Activated CD4-positive, alpha-beta T cell treated with anti-CD3 and anti-CD28 coated beads, Interleukin-2, amount 10 ng/mL, durations not matched to agents 24 days and 14 days (primary cell): ENCODE results near the gene PLAU. TPM values are rescaled to one million over a fixed set of nuclear protein-coding genes. Genes with fewer than 3 reads are reported as not detected.
A peak's percentile ranks its signal among the peaks of the same experiment; 100 is the strongest.

Experiments used
- DNase-seq: peaks from one replicate; pipeline ENCODE4 v3.0.0; 2022
- H3K27ac Mint-ChIP-seq: one replicate; pipeline ENCODE4 v1.8.0; 2022; ENCODE audit warnings: mild to moderate bottlenecking, mixed read lengths
- H3K27me3 Mint-ChIP-seq: one replicate; pipeline ENCODE4 v1.8.0; 2022; ENCODE audit warnings: mixed read lengths
- H3K36me3 Mint-ChIP-seq: one replicate; pipeline ENCODE4 v1.8.0; 2022; ENCODE audit warnings: low read depth, mild to moderate bottlenecking, mixed read lengths
- H3K4me1 Mint-ChIP-seq: one replicate; pipeline ENCODE4 v1.8.0; 2021; ENCODE audit warnings: mixed read lengths
- H3K4me3 Mint-ChIP-seq: one replicate; pipeline ENCODE4 v1.8.0; 2022; ENCODE audit warnings: mild to moderate bottlenecking, moderate library complexity, mixed read lengths
- H3K9me3 Mint-ChIP-seq: one replicate; pipeline ENCODE4 v1.8.0; 2021; ENCODE audit warnings: mixed read lengths
- intact Hi-C: fragments of 100-400 bp; cut with micrococcal nuclease; formaldehyde crosslinking; loops from one replicate; pipeline ENCODE4 v1.15.1; 2023
- total RNA-seq: library from RNA; stranded (reverse); gene quantifications from 2 replicates; pipeline ENCODE4 v1.2.3, GENCODE V29; 2022

Gene PLAU
- total RNA-seq = 0.57 and 0.72 TPM in 2 replicates

DNA sequence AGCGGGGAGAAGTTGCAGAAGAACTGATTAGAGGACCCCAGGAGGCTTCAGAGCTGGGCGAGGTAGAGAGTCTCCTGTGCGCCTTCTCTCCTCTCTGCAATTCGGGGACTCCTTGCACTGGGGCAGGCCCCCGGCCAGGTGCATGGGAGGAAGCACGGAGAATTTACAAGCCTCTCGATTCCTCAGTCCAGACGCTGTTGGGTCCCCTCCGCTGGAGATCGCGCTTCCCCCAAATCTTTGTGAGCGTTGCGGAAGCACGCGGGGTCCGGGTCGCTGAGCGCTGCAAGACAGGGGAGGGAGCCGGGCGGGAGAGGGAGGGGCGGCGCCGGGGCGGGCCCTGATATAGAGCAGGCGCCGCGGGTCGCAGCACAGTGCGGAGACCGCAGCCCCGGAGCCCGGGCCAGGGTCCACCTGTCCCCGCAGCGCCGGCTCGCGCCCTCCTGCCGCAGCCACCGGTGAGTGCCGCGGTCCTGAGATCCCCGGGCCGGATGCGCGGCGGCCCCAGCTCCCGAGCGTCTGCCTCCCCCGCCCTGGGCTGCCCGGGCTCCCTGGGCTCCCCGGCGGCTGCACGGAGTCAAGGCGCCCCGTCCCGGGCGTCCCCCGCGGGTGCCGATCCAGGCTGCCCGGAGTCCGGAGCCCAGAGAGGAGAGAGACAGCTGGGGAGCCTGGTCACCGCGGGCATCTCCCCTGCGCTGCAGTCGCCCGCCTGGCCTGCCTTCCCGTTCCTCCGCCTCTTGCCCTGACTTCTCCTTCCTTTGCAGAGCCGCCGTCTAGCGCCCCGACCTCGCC lies at the start of gene PLAU:
Gene PLAU, plus strand, starts transcription at position 369 of the 789 bp plus-strand sequence. CDS start 424 bp downstream, outside the sequence.
- intact Hi-C loops = loop anchor here (1.0 to 5.0 kb wide), 3 partner anchors 11 to 46 kb away; no protein-coding TSS in a partner anchor
- peaks cover 40% of the 10 kb centered on the region for H3K27me3 Mint-ChIP-seq

DNA sequence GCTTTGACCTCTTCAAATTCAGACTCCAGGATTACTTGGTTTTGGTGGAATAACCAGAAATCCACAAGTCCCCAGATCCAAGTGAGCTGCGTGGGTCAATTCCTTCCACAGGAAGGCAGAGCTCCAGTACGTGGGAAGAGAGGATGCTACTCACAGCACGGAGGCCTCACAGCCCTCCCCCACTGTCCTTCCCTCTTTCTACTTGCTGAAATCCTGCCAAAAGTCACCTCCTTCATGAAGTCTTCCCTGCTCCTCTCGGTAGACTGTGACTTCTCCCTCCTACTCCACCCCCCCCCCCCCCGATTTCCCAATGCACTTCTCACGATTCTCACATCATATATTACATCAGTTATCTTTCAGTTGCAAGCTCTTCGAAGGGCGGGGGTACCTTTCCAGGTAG lies 48.9 kb upstream of the PLAU start:
- H3K27me3 Mint-ChIP-seq = no peaks in the 10 kb centered on the region
- no peaks in the 10 kb centered on the region for H3K9me3 Mint-ChIP-seq
- H3K36me3 Mint-ChIP-seq = peaks cover 35% of the 10 kb centered on the region
- H3K4me1 Mint-ChIP-seq = peaks cover 73% of the 10 kb centered on the region
- no peak overlapping the region for H3K27ac Mint-ChIP-seq
- DNase-seq = no peak
- H3K4me3 Mint-ChIP-seq = no peak overlapping the region
- intact Hi-C loops = no loop called here

More for the DNA sequence above, at the start of gene PLAU:
- H3K27ac Mint-ChIP-seq = peak within 1 kb of the TSS; percentile 81
- peak within 1 kb of the TSS; percentile 90 for H3K4me3 Mint-ChIP-seq
- no peaks in the 10 kb centered on the region for H3K36me3 Mint-ChIP-seq
- peak; percentile 84 for DNase-seq
- H3K9me3 Mint-ChIP-seq = no peaks in the 10 kb centered on the region
- peaks cover 42% of the 10 kb centered on the region for H3K4me1 Mint-ChIP-seq

DNA sequence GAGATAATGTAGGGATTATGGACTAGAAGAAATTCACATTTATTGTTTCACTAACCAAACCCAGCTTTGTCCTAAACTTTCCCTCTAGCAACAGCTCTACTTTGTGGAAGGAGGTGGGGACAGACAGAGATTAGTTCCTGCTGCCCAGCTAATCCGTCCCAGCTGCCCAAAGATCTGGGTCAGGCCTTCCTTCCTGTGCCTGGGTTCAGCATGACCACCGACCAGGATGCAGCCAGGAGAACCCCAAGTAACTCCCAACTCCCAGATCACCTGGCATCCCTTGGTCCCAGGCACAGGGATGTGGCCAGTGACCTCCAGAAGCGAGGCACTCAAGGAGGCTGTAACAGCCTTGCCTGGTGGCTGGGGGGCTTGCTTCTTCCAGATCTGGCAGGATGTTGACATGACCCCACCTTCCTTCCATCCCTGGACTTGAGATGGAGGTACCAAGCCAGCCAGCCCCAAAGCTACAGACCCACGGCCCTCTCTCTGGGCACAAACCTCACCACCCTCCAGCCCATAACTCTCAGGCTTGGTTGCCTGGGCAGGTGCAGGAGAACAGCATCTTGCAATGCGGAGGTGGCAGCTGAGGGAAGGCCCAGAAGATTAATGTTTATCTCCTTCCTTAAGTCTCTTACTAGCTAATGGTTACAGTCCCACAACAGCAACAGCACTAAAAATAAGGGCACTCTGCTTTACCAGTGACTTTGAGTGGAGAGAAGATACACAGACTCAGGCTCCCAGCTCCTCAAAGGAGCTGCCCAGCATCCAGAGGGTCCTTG lies 47.7 kb upstream of the PLAU start:
- Mint-ChIP-seq H3K27ac (peak overlapping the region; percentile 17), H3K4me3 (no peak overlapping the region), H3K9me3 (no peaks in the 10 kb centered on the region), H3K27me3 (no peaks in the 10 kb centered on the region), H3K36me3 (peaks cover 29% of the 10 kb centered on the region), H3K4me1 (peaks cover 67% of the 10 kb centered on the region)
- DNase-seq = no peak
- intact Hi-C loops = no loop called here

DNA sequence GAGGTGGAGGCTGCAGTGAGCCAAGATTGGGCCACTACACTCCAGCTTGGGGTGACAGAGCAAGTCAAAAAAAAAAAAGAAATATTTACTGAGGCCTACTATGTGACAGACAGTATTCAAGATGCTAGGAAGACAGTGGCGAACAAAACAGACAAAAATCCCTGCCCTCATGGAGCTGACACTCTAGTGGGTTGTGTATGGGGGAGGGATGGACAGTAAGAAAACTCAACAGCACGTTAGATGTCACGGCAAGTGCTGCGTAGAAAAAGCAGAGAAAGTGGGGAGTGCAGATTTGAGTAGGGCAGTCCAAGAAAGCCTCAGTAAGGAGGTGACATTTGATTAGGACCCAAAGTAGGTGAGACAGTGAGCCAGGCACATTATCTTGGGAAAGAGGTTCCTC lies 46.7 kb upstream of the PLAU start:
- DNase-seq = no peak
- H3K4me3 Mint-ChIP-seq = peak overlapping the region; percentile 75
- peaks cover 24% of the 10 kb centered on the region for H3K36me3 Mint-ChIP-seq
- H3K27me3 Mint-ChIP-seq = no peaks in the 10 kb centered on the region
- H3K9me3 Mint-ChIP-seq = no peaks in the 10 kb centered on the region
- H3K4me1 Mint-ChIP-seq = peaks cover 64% of the 10 kb centered on the region
- intact Hi-C loops = no loop called here
- H3K27ac Mint-ChIP-seq = peak overlapping the region; percentile 70

DNA sequence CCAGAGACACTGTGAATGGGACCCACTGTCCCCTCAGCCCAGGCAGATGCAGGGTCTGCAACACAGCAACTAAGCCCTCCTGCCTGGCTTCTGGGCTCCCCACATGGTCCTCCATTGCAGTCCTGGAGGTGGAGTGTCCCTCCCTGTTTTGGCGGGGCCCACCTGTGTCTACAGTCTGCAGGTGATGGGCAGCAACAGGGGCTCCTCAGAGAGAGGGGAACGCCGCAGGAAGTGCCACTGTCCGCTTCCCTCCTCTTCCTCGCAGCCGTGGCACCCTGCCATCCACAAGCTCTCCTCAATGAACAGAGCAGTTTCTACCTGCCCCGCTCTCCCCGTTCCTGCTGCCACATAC lies 45.8 kb upstream of the PLAU start:
- Mint-ChIP-seq H3K4me1 (peaks cover 58% of the 10 kb centered on the region), H3K36me3 (peaks cover 24% of the 10 kb centered on the region), H3K9me3 (no peaks in the 10 kb centered on the region), H3K27ac (peak overlapping the region; percentile 86), H3K27me3 (no peaks in the 10 kb centered on the region), H3K4me3 (peak overlapping the region; percentile 75)
- intact Hi-C loops = no loop called here
- DNase-seq = no peak

DNA sequence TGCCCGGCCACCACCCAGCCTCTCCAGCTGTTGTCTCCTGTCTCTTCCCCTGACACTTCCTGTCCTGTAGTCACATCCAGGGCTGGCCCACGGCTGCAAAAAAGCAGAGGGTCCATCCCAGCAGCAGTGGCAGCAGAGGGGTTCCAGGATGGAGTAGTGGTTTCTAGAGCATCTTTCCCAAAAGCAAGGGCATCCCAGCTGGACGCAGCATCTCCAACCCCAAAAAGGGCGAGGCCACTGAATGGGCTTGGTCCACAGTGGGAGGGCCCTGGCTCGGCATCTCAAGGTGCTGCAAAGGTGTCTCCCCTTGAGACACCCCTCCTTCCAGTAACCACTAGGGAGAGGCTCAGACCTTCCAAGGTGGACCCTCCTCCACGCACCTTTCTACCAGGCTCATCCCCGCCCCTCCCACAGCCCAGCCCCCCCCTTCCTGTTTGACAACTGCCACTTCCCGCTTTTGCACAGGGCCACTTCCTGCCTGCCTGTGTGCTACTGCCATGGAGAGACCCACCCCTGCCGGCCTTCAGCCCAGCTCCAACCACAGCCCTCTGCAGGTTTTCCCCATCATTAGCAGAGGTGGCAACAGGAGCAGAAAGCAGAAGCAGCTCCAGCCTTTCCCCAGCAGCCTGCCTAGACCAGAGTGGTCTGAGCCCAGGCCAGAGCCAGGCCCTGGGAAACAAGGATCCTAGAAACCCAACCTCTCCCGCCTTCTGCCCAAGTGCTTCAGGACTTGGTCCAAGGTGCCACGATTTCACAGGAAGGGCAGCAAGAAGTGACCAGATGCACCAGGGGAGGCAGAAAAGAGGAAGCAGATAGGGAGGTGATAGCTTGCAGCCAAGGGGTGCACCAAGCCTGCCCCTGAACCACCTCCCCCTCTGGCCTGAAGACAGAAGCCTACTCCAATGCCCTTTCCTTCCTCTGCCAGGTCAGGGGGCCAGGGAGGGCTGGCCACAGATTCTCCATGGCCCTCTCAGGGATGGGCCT lies 45.2 kb upstream of the PLAU start:
- no peaks in the 10 kb centered on the region for H3K27me3 Mint-ChIP-seq
- peaks cover 57% of the 10 kb centered on the region for H3K4me1 Mint-ChIP-seq
- peak overlapping the region; percentile 75 for H3K4me3 Mint-ChIP-seq
- intact Hi-C loops = no loop called here
- H3K27ac Mint-ChIP-seq = peak overlapping the region; percentile 86
- H3K36me3 Mint-ChIP-seq = peaks cover 24% of the 10 kb centered on the region
- H3K9me3 Mint-ChIP-seq = no peaks in the 10 kb centered on the region
- DNase-seq = peak; percentile 85

DNA sequence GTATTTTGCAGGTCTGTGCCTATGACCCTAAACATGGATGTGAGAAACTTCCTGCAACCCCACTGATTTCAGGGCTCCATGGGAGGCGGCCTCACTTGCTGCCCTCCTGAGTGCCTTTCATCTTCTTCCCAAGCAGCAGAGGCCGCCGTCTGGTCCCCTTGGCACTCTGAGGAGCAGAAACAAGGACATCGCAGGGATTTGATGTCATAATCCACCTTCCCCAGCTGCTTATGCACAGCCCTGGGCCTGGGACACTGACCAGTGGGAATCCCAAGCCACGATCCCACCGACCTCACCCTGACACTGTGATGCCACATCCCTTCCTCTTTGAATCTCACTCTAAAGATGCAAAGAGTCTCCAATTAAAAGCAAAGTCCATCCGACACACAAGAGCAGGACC lies 44.3 kb upstream of the PLAU start:
- peak overlapping the region; percentile 75 for H3K4me3 Mint-ChIP-seq
- no peaks in the 10 kb centered on the region for H3K27me3 Mint-ChIP-seq
- intact Hi-C loops = no loop called here
- no peak for DNase-seq
- peaks cover 30% of the 10 kb centered on the region for H3K36me3 Mint-ChIP-seq
- no peaks in the 10 kb centered on the region for H3K9me3 Mint-ChIP-seq
- H3K4me1 Mint-ChIP-seq = peaks cover 62% of the 10 kb centered on the region
- H3K27ac Mint-ChIP-seq = peak overlapping the region; percentile 86

DNA sequence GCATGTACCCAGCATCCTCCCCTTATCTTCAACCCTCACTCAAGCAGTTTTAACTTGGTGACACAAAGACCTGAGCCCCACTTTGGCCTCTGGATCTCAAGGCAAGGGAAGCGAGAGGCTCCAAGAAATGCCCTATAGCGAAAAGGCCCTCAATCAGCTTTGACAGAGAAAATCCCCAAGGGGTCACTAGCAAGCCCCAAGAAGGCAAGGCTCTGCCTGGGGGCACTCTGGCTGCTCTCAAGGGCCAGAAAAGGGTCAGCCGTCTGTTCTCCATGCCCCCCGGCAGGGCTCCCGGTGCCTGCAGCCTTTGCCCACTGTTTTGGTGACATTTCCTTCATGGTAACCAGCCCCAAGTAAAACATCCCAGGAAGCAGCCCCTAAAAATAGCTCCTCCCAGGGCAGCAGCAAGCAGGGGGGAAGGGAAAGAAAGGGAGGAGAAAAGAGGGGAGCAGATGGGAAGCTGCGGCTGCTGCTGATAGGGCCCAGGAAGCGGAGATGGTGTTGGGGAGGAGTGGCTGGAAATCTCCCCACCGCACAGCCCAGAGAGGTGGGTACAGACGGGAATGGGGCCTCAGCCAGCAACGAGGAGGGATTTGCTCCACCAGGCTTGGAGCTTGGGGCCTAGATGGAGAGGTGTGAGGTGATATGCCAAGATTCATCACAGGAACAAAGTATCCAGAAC lies 43.7 kb upstream of the PLAU start:
- Mint-ChIP-seq H3K36me3 (peaks cover 30% of the 10 kb centered on the region), H3K27me3 (no peaks in the 10 kb centered on the region), H3K4me3 (no peak overlapping the region), H3K27ac (peak overlapping the region; percentile 86), H3K4me1 (peaks cover 65% of the 10 kb centered on the region), H3K9me3 (no peaks in the 10 kb centered on the region)
- intact Hi-C loops = no loop called here
- no peak for DNase-seq

DNA sequence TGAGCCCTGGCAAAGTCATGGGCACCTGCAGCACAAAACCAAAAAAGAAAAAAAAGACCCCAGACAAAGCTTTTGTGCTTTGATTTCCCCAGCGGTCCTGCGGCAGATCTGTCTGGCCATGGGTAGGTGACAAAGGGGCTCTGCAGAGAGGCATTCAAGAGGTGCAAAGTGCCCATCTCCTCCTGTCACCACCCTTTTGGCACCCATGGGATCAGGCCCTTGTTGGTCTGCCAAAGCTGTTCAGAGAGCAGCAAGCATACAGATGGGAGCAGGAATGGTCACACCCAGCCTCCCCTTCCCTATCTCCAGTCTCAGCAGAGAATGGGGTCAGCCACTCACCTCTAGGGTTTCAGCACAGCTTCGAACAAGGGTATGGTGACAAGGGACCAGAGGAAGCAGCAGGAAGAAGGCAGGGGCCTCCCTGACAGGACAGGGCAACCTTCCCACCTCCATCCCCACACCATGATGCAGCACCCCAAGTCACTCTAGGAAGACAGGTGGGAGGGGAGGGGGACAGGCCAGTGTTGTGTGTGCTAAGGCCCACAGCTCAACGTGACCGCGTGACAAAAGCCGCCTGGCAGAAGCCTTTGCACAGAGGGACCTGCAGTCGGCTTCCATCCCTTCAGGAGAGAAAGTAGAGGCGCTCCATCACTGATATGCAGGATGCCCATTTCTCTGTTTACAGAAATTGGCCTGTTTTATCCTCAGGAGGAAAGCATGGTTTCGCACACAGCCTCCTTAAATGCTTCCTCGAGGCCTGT lies 42.9 kb upstream of the PLAU start:
- intact Hi-C loops = no loop called here
- H3K4me1 Mint-ChIP-seq = peaks cover 68% of the 10 kb centered on the region

DNA sequence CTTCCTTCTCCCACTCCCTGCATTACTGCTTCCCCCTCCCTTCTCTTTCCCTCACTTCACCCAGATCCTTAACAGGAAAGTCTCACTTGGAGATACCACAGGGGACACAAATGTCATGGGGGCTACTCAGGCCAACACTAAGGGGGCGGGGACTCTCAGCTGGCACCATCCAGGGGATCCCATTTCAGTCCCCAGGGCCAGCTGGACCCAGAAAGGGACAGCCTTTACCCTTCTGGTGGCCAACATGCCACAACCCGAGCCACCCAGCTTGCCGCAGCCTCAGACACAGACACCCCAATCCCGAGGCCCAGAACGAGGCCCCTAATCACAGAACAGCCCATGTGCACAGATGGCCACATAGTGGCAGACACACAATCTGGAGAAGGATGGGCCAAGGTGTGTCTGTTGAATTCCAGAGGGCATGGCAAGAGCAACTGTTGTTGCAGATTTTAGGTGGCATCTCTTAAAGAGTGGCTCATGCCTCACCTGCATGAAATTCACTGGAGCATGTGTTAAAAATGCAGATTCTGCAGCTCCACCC lies 42.2 kb upstream of the PLAU start:
- Mint-ChIP-seq H3K27me3 (no peaks in the 10 kb centered on the region), H3K4me1 (peaks cover 68% of the 10 kb centered on the region), H3K36me3 (peaks cover 26% of the 10 kb centered on the region), H3K4me3 (no peak overlapping the region), H3K27ac (no peak overlapping the region), H3K9me3 (no peaks in the 10 kb centered on the region)
- intact Hi-C loops = no loop called here
- DNase-seq = no peak

More for the DNA sequence above, 42.9 kb upstream of the PLAU start:
- no peak overlapping the region for H3K4me3 Mint-ChIP-seq
- H3K9me3 Mint-ChIP-seq = no peaks in the 10 kb centered on the region
- H3K36me3 Mint-ChIP-seq = peaks cover 29% of the 10 kb centered on the region
- H3K27me3 Mint-ChIP-seq = no peaks in the 10 kb centered on the region
- no peak for DNase-seq
- H3K27ac Mint-ChIP-seq = no peak overlapping the region

DNA sequence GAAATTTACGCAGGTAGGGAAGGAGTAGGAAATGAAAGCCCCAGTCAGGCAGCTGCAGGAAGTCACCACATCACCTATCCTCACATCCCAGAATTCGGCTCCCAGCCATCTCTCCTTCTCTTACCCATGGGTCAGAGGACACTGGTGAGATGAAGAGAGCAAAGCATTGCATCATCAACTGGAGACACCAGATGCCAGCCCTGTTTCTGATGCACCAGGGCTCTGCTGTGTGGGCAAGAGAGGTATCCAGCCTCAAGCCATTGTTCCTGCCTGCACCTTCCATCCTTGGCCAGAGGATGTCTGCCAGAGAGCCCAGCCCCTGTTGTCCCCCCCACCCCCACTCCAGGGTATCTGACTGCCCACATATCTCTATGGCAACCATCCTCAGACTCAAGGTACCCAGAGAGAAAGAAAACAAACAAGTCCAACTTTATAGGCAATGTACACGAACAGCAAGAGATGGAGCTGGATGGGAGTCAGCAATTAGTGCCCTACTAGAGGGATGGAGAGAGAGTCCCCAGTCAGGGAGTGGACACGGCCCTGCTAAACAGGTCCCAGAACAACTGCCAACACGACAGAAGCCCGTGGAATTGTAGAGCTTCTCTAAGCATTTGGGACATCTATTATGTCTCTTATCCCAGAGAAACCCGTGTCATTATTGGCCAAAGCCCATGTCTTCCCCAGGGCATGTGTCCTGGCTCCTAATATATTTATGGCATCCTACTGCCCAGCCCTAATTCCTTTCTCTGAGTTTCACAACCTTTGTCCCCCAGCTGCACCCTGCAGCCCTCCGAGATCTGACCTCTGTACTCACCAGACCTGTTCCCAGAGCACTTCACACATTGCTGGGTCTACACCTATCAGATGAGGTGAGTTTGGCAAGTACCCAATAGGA lies 39.4 kb upstream of the PLAU start:
- H3K27ac Mint-ChIP-seq = no peak overlapping the region
- no peak for DNase-seq
- intact Hi-C loops = no loop called here
- no peaks in the 10 kb centered on the region for H3K9me3 Mint-ChIP-seq
- peaks cover 18% of the 10 kb centered on the region for H3K36me3 Mint-ChIP-seq
- H3K4me1 Mint-ChIP-seq = peaks cover 55% of the 10 kb centered on the region
- H3K4me3 Mint-ChIP-seq = peak overlapping the region; percentile 79
- H3K27me3 Mint-ChIP-seq = no peaks in the 10 kb centered on the region
